Endothelial cell of umbilical vein (primary cell): ENCODE measurements around the gene OPCML. TPM values are rescaled to one million over a fixed set of nuclear protein-coding genes. Genes with fewer than 3 reads are reported as not detected.

Source experiments
- BruUV-seq: library from RNA; stranded (reverse); fragments of 400-500 nt; replicated peaks from 2 replicates; lab custom pipeline; 2021; lab: Mats Ljungman, UMichigan
- CTCF ChIA-PET: fragments of 300-600, 350-600 bp; sonication (Branson Sonifier 250); formaldehyde crosslinking; loops from one replicate; lab custom pipeline; 2021; ENCODE audit warnings: antibody characterized with exemption, inconsistent platforms; lab: Charles Lee
- POLR2A ChIA-PET: fragments of 300-600, 350-600 bp; sonication (Branson Sonifier 250); formaldehyde crosslinking; loops from one replicate; lab custom pipeline; 2021; ENCODE audit warnings: antibody characterized with exemption, inconsistent platforms; lab: Charles Lee
- DNase-seq: peaks from one replicate; pipeline ENCODE4 v3.0.0-alpha.2; 2011; ENCODE audit warnings: low read depth, low spot score
- FAIRE-seq: peaks from 2 replicates; lab custom pipeline; 2011; peaks lifted over from hg19 to GRCh38; lab: Jason Lieb, UNC
- H2AFZ ChIP-seq: 2 replicates; pipeline ENCODE4 v1.6.0; 2012; ENCODE audit warnings: low read depth, low read length, control low read depth, inconsistent platforms
- H3K27ac ChIP-seq: 2 replicates; pipeline ENCODE4 v1.5.1; 2011; ENCODE audit warnings: low read depth, mild to moderate bottlenecking, control low read depth, low read length, moderate library complexity; ENCODE audit not compliant: insufficient read depth
- H3K27me3 ChIP-seq, 2 experiments: 2 replicates each; pipeline versions ENCODE4 v1.6.0 to v1.6.1; 2011; ENCODE audit warnings: low read length in 2 of 2, mixed read lengths in 1 of 2; ENCODE audit not compliant: control insufficient read depth in 2 of 2, insufficient read depth in 2 of 2
- H3K36me3 ChIP-seq, 2 experiments: 2 replicates in 1 of 2; 3 replicates in 1 of 2; pipeline ENCODE4 v1.5.1; 2011; ENCODE audit warnings: low read length in 2 of 2, mild to moderate bottlenecking in 1 of 2, moderate library complexity in 1 of 2; ENCODE audit not compliant: control insufficient read depth in 2 of 2, insufficient read depth in 2 of 2; ENCODE audit errors: extremely low read depth in 1 of 2
- H3K4me1 ChIP-seq: 3 replicates; pipeline ENCODE4 v1.5.1; 2011; ENCODE audit warnings: mild to moderate bottlenecking, low read length; ENCODE audit not compliant: control insufficient read depth, insufficient read depth; ENCODE audit errors: extremely low read depth
- H3K4me2 ChIP-seq: 2 replicates; pipeline ENCODE4 v1.6.1; 2011; ENCODE audit warnings: low read length, control low read depth, mixed read lengths; ENCODE audit not compliant: insufficient read depth
- H3K4me3 ChIP-seq, 3 experiments: fragments of 200-600 bp in 1 of 3; sonication (generic), shearing (Covaris generic) in 1 of 3; replicated peaks in 1 of 3; 2 replicates each; pipeline ENCODE4 v1.5.1; 2011 to 2016; ENCODE audit warnings: control low read depth in 3 of 3, low read length in 3 of 3, mild to moderate bottlenecking in 2 of 3, inconsistent platforms in 1 of 3, low read depth in 1 of 3, moderate library complexity in 1 of 3; ENCODE audit not compliant: insufficient read depth in 1 of 3
- H3K79me2 ChIP-seq: 2 replicates; pipeline ENCODE4 v1.6.0; 2012; ENCODE audit warnings: low read length, inconsistent platforms; ENCODE audit not compliant: control insufficient read depth, insufficient read depth
- H3K9ac ChIP-seq: replicated peaks from 2 replicates; pipeline ENCODE3; 2011; ENCODE audit warnings: low read length, control low read depth; ENCODE audit not compliant: insufficient read depth; ENCODE audit errors: extremely low read depth
- H3K9me1 ChIP-seq: replicated peaks from 3 replicates; pipeline ENCODE4 v1.6.0; 2011; ENCODE audit warnings: mild to moderate bottlenecking, low read length; ENCODE audit not compliant: control insufficient read depth, insufficient read depth; ENCODE audit errors: extremely low read depth
- H3K9me3 ChIP-seq: replicated peaks from 2 replicates; pipeline ENCODE4 v1.5.1; 2012; ENCODE audit warnings: low read length, inconsistent platforms; ENCODE audit not compliant: control insufficient read depth, insufficient read depth
- H4K20me1 ChIP-seq: replicated peaks from 2 replicates; pipeline ENCODE3; 2011; ENCODE audit warnings: mild to moderate bottlenecking, low read length; ENCODE audit not compliant: control insufficient read depth, insufficient read depth; ENCODE audit errors: extremely low read depth
- FOS ChIP-seq: IDR thresholded peaks from 2 replicates; pipeline ENCODE4 v1.6.1; 2011; ENCODE audit warnings: mild to moderate bottlenecking, low read length, moderate library complexity, borderline replicate concordance; ENCODE audit not compliant: insufficient read depth
- GATA2 ChIP-seq: IDR thresholded peaks from 2 replicates; pipeline ENCODE4 v1.7.0; 2011; ENCODE audit warnings: low read depth, mild to moderate bottlenecking, moderate library complexity, mixed read lengths, low read length; ENCODE audit not compliant: insufficient read length, insufficient read depth
- JUN ChIP-seq: IDR thresholded peaks from 2 replicates; pipeline ENCODE4 v1.6.1; 2011; ENCODE audit warnings: borderline replicate concordance, low read depth; ENCODE audit not compliant: insufficient read length, insufficient read depth
- POLR2A ChIP-seq: IDR thresholded peaks from 2 replicates; pipeline ENCODE4 v1.6.1; 2012; ENCODE audit warnings: low read depth, mild to moderate bottlenecking, control low read depth, low read length
- POLR2AphosphoS5 ChIP-seq: IDR thresholded peaks from 2 replicates; pipeline ENCODE4 v1.6.1; 2012; ENCODE audit warnings: low read depth, mild to moderate bottlenecking, control low read depth, low read length, moderate library complexity; ENCODE audit not compliant: insufficient read depth
- dilution Hi-C: fragments of 300-500 bp; cut with MboI; formaldehyde crosslinking; loops from one replicate; pipeline ENCODE4 v1.15.0; 2019; ENCODE audit warnings: low sequenced_read_pairs; ENCODE audit not compliant: extremely low pct_ligation_motif_present
- intact Hi-C: fragments of 100-400 bp; cut with micrococcal nuclease; formaldehyde crosslinking; loops from one replicate; pipeline ENCODE4 v1.10.0; 2022
- polyA plus RNA-seq, 4 experiments: library from polyadenylated mRNA; depleted of rRNA in 3 of 4; stranded (reverse) in 3 of 4; unstranded in 1 of 4; fragments of >200 nt; gene quantifications; 2 replicates each; pipeline versions ENCODE4 v1.2.1 to v1.2.3, GENCODE V29; 2011 to 2012; ENCODE audit warnings: missing spikeins in 1 of 4
- total RNA-seq: library from RNA; stranded (reverse); gene quantifications from 2 replicates; pipeline ENCODE4 v1.2.3, GENCODE V29; 2021
- TF ChIP-seq, protein P1 (sequence below), 2 donors: IDR thresholded peaks; 1 replicate in 1 of 2; 2 replicates in 1 of 2; pipeline ENCODE4 v1.5.1; 2011; ENCODE audit warnings: low read length in 2 of 2, mild to moderate bottlenecking in 2 of 2, moderate library complexity in 2 of 2, control low read depth in 1 of 2, inconsistent platforms in 1 of 2, low read depth in 1 of 2; ENCODE audit not compliant: insufficient read depth in 1 of 2; ENCODE audit errors: extremely low read depth in 1 of 2
- TF ChIP-seq, protein P2 (sequence below): IDR thresholded peaks from 2 replicates; pipeline ENCODE4 v1.6.1; 2011; ENCODE audit not compliant: insufficient read depth, insufficient read length

Gene OPCML
- total and polyA plus RNA-seq, 2 donors (not counting 3 experiments of a cell fraction or from before 2014, with no cell fraction given), result not detected

DNA sequence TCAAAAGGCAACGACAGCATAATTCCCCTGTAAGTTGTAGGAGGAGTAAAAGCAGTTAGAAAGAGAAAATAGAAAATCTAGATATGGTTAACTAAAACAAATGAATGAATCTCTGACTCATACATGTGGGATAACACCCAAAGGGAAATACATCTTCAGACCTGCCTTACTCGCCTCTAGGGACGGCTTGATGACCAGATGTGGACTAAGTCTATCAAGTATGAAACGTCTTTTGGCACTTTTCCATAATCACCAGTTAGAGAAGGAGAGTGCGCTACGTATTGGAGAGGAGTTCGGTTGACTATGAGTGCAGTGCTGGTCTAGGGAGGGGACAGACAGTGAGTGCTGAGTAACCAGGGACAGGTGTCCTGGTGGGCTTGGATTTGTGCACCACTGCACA lies 459.9 kb downstream of the OPCML start:
- DNase-seq (no peak), FAIRE-seq (no peak)
- Histone ChIP-seq H3K27me3 (no peaks in the 10 kb centered on the region), H3K4me3 (no peak overlapping the region), H3K79me2 (no peaks in the 10 kb centered on the region), H3K4me2 (no peak overlapping the region), H3K4me1 (no peaks in the 10 kb centered on the region), H3K27ac (no peak overlapping the region), H3K36me3 (no peaks in the 10 kb centered on the region), H3K9me3 (no peaks in the 10 kb centered on the region), H2AFZ (no peak overlapping the region), H3K9me1 (no peaks in the 10 kb centered on the region), H3K9ac (no peak overlapping the region), H4K20me1 (no peaks in the 10 kb centered on the region)
- no TSS peak for BruUV-seq
- CTCF ChIA-PET, result no interaction called here
- intact Hi-C loops, result no loop called here
- dilution Hi-C loops, result no loop called here
- POLR2A ChIA-PET, result no interaction called here
- TF ChIP-seq JUN, result no peak
- no peak for TF ChIP-seq POLR2A
- TF ChIP-seq, protein P1, sequence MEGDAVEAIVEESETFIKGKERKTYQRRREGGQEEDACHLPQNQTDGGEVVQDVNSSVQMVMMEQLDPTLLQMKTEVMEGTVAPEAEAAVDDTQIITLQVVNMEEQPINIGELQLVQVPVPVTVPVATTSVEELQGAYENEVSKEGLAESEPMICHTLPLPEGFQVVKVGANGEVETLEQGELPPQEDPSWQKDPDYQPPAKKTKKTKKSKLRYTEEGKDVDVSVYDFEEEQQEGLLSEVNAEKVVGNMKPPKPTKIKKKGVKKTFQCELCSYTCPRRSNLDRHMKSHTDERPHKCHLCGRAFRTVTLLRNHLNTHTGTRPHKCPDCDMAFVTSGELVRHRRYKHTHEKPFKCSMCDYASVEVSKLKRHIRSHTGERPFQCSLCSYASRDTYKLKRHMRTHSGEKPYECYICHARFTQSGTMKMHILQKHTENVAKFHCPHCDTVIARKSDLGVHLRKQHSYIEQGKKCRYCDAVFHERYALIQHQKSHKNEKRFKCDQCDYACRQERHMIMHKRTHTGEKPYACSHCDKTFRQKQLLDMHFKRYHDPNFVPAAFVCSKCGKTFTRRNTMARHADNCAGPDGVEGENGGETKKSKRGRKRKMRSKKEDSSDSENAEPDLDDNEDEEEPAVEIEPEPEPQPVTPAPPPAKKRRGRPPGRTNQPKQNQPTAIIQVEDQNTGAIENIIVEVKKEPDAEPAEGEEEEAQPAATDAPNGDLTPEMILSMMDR (IDR thresholded peaks at IDR 0.05; ENCODE audit: extremely low read depth in 1 of 2, insufficient read depth in 1 of 2, low read depth in 1 of 2, low read length in 2 of 2), result no peak
- TF ChIP-seq POLR2AphosphoS5, result no peak
- no peak for TF ChIP-seq GATA2
- no peak for TF ChIP-seq FOS
- TF ChIP-seq, protein P2, sequence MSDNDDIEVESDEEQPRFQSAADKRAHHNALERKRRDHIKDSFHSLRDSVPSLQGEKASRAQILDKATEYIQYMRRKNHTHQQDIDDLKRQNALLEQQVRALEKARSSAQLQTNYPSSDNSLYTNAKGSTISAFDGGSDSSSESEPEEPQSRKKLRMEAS, result no peak
